Measurements from ENCODE around the gene TMED4.

TMED4 gene

DNA sequence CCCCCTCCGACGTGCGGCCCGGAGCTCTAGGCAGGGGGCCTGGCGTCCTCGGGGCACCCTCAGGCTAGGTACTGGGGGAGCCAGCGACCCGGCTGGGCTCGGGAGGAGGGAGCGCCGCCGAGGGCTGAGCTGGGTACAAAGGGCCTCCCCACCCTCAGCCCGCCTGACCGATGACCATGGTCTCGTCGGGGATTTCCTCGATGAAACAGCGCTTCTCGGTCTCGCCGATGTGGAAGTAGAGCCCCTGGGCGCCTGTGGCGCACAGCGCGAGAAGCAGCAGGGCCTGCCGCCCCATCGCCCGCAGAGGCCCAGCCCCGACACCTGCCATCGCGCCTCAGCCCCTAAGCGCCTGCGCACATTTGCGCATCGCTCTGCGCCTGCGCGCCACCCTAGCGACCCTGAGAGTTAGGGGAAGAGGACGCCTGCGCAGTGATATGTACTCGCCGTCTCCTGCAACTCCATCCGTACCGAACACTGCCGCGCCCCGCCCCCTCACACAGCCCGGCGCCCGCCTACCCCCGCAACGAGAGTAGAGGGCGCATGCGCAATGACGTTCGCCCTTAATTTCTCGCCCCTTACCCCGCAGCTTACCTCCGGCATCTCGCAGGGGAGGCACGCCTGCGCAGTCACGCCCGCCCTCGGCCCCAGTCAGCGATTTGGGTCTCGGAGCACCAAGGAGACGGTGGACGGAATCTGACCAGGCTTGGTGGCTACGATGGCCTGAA, at the start of gene TMED4:
TMED4 (minus strand) TSS at position 353 of the 725 bp plus-strand sequence; CDS start at position 328, 25 bp downstream.
- DNase-seq, result peak; percentile 100

DNA sequence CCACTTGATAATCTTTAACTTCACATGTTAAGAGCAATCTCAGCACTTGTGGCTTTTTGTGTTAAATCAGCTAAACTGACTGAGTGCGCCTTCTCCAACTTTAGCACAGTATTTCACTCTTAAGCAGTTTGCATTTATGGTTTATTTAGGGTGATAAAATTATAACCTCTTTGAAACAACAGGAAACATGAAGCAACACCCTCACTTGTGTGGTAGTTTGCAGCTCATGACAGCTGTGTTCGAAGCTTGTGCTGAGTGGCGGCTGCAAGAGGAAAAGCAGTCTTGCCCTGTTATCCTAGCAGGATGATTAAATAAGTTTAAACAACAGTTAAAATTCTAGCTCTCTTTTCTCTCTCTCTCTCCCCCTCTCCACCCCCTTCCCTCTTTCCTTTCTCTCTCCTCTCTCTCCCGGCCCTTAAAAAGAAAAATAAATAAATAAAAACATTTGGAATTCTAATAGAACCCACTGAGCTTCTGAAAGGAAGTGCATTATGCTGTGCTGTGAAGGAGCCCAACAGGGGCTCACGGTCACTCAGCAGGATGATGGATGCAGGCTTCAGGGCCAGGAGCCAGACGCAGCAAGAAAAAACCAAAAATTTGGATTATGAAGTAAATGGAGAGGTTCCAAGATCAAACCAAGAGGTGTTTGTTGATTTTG, 49.6 kb upstream of the TMED4 start:
- no peak for DNase-seq

DNA sequence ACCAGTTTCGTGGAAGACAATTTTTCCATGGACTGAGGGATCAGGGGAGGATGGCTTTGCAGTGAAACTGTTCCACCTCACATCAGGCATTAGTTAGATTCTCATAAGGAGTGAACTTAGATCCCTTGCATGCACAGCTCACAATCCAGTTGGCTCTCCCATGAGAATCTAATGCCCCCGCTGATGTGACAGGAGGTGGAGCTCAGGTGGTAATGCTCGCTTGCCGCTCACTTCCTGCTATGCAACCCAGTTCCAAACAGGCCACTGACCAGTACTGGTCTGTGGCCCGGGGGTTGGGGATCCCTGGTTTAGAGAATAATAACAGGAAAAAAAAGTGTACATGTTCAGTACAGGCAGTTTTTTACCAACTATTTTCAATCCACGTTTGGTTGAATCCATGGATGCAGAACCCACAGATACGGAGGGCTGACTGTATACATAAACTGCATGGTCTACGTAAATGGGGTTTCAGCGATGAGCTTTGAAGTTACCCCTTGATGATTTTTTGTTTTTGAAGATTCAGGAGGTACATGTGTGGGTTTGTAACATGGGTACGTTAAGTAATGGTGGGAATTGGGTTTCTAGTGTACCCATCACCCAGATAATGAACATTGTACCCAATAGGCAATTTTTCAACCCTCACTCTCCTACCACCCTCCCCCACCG, 48.9 kb upstream of the TMED4 start:
- DNase-seq, result no peak

DNA sequence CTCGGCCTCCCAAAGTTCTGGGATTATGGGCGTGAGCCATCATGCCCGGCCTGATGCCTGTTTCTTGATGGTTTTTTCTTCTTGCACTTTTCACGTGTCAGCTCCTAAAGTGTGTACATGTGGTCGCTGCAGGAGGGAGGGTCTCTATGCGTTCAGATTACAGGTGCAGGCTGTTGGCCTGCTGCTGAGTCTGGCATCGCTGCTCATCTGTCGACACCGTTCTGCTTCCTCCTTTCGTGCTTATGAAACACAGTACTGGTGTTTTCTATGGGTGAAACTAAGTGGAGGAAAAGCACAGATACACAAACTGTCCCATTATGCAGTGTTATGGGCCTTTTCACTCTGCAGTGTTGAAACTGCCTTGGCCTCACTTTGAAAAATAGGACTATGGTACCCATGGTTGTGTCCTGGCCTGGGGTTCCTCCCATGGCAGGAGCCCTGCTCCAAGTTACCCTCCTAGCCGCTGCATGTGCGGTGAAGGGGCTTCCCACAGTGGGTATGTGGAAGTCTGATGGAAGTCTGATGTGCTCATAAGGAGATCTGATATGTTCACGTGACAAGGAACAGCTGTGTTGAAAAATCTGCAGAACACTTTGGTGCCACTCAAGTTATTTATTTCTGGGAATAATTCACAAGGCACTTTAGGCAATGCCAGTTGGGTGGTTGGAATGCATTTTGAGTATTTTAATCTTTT, 47.9 kb upstream of the TMED4 start:
- no peak for DNase-seq

DNA sequence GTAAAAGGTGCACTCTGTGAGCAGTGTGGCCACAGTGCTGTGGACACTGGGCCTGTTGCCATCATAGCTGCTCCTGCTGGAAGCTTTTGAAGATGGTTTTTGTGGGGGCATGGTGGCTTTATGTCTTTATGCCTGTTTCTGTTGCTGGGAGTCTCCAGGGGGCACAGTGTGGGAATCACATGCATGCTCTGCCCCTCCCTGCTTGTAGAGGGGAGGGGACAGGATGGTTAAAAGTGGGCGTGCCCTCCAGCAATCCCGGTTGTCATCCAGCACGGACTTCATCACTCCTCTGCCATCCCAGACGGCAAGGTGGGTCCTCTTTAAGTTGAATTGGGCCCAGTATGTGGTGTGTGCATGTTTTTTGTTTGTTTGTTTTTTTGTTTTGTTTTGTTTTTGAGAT, 44.6 kb upstream of the TMED4 start:
- DNase-seq, result no peak

DNA sequence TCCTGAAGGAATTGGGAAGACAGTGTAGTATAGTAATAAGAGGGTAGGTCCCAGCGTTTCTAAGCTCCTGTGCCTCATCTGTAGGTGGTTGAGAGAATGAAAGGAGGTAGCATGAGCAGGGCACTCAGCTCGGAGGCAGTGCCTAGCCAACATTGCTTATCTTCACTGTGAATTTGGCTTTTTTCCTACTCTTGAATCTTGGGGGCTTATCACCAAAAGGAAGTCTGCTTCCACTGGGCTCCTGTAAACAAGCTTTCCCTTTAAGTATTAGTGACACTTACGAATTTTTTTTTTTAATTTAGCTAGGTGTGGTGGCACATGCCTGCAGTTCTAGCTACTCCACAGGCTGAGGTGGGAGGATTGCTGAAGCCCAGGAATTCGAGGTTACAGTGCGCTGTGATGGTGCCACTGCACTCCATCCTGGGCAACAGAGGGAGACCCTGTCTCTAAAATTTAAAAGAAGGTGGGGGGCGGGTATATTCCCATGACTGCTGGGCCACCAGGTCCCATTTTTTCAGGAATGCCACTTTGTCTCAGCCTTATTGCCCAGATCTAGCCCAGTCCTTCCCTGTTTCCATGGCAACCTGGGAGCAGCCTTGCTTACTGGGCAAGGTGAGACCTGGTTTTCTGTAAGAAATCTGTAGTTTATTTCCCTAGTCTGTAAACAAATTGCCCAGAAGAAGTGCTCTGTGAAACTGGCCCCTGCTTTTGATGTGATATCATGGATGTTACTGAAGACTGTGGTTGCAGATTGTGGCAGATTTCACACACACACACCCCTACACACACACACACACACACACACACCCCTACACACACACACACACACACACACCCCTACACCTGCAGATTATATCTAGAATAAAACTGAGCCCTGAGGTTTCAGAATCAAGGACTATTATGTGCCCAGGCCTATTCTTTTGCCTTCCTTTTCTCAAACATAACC, 43.8 kb upstream of the TMED4 start:
- no peak for DNase-seq

DNA sequence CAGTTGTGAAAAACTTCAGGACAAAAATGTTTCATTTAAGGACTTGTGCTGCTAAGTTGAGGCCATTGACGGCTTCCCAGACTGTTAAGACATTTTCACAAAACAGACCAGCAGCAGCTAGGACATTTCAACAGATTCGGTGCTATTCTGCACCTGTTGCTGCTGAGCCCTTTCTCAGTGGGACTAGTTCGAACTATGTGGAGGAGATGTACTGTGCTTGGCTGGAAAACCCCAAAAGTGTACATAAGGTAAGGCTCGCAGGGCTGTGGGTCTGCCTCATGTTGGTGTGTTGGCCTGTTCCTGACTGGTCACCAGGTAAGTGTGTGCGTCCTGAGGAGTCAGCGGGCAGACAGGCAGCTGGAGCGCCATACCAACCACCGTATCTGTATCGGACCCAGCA, 42.3 kb upstream of the TMED4 start:
- DNase-seq, result no peak

DNA sequence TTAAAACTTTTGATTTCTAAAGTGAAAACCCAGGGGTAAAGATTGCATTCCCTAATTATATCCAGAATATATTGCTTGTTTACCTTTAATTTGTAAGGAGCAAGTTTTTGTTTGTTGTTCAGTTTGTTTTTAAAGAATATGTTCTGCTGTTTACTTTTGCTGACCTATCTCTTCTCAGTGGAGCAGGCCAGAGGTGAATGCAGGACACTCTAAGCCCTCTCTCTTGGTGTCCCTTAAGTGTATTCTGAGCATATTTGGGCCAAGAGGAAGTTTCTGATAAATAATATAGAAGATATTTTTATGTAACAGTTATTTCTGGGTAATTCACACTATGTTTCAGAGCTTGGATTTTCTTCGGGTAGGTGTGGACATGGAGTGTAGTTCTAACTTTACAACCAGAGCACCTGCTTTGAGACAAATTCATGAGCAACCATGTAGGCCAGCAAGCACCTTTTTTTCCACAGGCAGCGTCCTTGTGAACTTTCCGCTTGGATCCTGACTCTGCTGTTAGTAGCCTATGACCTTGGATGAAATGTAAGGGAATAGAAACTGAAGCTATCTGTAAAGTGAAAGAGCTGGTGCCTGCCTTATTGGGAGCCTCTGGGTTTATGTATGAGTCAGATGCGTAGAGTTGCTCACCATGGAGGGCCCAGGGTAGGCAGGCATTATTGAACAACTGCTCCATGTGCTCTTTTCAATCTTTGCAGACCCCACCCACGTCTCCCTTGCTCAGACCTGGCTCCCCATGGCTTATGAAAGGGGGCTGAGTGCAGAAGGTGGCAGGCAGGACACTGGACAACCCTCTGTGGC, 40.5 kb upstream of the TMED4 start:
- DNase-seq, result peak; percentile 48 to 58

DNA sequence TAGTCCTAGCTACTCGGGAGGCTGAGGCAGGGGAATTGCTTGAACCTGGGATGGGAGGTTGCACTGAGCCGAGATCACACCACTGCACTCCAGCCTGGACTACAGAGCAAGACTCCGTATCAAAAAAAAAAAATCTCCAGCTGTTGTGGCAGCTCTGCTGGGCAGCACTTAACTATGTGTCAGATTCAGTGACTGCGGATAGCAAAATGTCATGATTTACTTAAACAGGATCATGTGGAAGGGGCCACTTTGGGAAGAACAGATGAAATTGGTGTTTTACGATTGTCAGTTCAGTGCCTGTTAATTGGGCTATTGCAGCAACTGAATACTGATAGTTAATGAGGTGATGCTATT, 39.7 kb upstream of the TMED4 start:
- no peak for DNase-seq

DNA sequence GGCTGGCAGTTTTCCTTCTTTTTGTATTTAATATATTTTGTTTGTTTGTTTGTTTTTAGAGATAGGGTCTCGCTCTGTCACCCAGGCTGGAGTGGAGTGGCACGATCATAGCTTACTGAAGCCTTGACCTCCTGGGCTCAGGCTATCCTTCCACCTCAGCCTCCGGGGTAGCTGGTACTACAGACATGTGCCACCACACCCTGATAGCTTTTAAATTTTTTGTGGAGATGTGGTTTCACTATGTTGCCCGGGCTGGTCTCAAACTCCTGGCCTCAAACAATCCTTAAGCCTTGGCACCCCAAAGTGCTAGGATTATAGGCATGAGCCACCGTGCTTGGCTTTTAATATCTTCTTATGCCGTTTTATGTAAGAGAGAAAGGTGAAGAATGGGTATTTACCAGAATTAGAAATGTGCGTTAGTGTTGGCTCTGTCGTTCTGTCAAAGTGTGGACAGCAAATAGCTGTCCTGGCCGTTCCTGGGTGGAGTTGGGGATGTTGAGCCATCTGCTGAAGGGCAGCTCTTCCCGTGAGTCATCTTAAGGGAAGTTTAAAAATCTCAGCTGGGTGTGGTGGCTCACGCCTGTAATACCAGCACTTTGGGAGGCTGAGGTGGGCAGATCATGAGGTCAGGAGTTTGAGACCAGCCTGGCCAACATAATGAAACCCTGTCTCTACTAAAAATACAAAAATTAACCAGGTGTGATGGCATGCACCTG, 39.2 kb upstream of the TMED4 start:
- DNase-seq, result no peak

DNA sequence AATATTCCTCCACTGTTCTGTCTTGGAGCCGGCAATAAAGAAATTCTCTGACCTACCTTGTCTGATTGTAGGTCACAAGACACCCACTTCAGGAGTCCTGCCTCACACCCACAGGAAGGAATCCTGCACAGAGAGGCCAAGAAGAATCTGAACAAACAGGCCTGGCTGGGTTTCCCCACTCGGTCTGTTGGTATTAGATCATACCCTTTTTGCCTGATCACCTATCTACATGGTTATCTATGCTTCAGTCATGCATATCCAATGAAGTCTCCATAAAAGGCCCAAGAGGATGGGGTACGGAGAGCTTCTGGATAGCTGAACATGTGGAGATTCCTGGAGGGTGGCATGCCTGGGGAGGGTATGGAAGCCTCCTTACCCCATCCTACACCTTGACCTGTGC, 36.7 kb upstream of the TMED4 start:
- DNase-seq, result no peak

DNA sequence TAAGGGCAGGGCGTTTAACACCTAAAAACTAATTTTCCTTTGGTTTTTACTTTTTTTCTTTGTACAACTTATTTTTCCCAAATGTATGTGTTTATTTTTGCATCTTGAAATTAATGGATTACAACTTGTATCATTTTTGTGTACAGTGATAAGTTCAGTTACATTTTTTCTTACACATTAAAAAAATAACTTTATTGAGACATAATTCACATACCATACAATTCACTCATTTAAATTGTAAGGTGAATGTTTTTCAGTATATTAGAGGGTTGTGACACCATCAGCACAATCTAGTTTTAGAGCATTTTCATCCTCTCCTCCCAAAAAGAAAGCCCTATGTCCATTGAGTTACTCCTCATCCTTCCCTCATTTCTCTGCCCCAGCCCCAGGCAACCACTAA, 36.0 kb upstream of the TMED4 start:
- DNase-seq, result no peak

DNA sequence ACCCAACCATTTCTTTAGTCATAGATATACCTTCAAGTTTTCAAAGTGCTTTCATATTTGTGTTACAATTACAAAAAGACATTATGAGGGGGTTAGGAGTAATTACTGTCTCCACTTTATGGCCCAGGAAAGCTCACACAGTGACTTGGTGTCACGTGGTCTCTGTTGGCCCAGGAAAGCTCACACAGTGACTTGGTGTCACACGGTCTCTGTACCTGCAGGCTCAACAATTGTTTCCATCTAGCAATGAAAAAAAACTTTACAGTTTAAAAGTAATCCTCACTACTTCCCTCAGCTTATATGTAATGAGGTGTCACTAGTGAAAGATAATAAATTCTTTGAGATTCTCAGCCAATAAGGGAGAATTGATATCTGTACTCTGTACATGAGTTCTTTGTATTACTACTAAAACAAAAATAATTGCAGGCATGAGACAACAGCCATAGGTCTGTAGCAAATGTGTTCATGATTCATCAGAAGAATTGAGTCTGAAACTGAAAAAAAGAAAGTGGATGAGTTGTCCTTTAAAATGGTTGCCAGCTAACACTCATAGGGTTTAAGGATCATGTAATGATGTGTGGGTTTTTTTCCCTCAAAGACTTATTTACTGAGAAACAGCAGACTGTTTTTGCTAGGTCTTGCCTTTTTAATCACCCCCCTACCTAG, 35.3 kb upstream of the TMED4 start:
- peak; percentile 27 to 54 for DNase-seq

DNA sequence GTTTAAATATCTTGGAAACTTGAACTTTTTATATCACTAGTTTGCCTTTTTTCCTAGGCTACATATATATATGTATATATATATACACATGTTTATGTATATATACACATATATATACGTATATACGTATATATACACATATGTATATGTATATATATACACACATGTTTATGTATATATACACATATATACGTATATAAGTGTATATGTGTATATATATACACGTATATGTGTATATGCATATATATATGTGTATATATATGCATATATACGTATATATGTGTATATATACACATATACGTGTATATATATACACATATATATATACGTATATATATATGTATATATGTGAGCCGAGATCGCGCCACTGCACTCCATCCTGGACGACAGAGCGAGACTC, 34.5 kb upstream of the TMED4 start:
- DNase-seq, result no peak

DNA sequence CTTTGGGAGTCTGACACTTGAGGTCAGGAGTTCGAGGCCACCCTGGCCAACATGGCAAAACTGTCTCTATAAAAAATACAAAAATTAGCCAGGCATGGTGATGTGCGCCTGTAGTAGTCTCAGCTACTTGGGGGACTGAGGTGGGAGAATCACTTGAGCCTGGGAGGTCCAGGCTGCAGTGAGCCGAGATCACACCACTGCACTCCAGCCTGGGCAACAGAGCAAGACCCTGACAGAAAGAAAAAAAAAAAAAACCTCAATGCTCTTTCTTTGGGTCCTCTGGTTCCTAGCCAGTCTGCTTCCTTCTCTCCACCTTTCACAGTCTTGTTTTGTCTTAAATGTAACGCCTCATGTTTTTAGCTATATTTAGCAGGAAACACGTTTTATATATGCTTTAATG, 33.8 kb upstream of the TMED4 start:
- DNase-seq, result no peak

DNA sequence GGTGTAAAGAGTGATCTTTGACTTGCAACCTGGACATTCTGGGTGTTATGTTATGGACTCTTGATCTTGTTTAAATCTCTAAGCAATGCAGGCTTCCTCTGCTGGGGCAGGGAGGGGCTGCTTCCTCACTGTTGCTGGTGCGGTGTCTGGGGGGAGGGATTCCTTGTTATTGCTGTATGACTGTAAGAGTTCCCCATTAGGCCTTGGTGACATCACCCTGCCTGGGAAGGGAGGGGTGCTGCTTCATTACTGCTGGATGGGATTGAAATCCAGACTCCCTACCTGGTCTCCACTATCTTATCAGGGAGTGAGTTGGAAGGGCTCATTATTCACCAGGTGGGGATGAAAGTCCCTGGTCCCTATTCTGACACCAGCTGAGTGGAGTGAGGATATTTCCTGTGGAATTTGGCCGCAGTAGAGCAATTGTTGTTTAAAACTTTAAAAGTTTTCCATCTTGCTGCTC, 33.1 kb upstream of the TMED4 start:
- peak in 1 of 2 donors; percentile 17 for DNase-seq

DNA sequence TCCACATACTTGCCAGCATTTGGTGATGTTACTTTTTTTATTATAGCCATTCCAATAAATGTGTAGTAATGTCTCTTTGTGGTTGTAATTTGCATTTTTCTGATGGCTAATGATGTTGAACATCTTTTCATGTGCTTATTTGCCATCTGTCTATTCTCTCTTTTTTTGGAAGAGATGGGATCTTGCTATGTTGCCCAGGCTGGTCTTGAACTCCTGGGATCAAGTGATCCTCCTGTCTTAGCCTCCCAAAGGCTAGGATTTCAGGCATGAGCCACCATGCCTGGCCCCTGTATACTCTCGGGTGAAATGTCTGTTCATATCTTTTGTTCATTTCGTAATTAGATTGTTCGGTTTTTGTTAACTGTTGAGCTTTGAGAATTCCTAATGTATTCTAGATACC, 27.8 kb upstream of the TMED4 start:
- DNase-seq, result no peak

DNA sequence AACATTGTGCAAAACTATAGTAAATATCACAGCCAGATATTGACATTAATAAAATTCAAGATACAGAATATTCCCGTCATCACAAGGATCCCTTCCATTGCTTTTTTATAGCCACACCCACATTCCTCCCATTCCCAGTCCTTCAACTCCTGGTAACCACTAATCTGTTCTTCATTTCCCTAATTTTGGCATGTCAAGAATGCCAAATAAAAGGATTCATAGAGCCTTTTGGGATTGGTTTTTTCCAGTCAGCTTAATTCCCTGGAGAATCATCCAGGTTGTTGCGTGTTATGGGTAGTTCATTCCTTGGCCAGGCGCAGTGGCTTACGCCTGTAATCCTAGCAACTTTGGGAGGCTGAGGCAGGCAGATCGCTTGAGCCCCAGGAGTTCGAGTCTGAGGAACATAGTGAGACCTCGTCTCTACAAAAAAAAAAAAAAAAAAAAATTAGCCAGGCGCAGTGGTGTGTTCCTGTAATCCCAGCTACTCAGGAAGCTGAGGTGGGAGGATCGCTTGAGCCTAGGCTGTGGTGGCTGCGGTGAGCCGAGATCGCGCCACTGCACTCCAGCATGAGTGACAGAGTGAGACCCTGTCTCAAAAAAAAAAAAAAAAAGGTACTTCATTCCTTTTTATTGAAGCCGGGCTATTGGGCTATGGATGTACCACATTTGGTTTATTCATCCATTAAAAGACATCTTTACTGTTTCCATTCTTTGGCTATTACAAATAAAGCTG, 27.1 kb upstream of the TMED4 start:
- DNase-seq, result peak in 1 of 2 donors; percentile 24

All from stimulated activated CD4-positive, alpha-beta T cell treated with anti-CD3 and anti-CD28 coated beads, Interleukin-2, amount 100 ng/mL, for 24 hours (primary cell).